Measurements from ENCODE around the gene ZC3H7B.

GRCh38 chr22:41280854-41281253 lies 20.5 kb upstream of the ZC3H7B start:
- TF ChIP-seq, protein P1, sequence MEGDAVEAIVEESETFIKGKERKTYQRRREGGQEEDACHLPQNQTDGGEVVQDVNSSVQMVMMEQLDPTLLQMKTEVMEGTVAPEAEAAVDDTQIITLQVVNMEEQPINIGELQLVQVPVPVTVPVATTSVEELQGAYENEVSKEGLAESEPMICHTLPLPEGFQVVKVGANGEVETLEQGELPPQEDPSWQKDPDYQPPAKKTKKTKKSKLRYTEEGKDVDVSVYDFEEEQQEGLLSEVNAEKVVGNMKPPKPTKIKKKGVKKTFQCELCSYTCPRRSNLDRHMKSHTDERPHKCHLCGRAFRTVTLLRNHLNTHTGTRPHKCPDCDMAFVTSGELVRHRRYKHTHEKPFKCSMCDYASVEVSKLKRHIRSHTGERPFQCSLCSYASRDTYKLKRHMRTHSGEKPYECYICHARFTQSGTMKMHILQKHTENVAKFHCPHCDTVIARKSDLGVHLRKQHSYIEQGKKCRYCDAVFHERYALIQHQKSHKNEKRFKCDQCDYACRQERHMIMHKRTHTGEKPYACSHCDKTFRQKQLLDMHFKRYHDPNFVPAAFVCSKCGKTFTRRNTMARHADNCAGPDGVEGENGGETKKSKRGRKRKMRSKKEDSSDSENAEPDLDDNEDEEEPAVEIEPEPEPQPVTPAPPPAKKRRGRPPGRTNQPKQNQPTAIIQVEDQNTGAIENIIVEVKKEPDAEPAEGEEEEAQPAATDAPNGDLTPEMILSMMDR (IDR thresholded peaks at IDR 0.05; ENCODE audit: low read depth, low read length), result no peak
- TF ChIP-seq MYC (IDR thresholded peaks at IDR 0.05; ENCODE audit: low read depth, low read length) (no peak), POLR2A (IDR thresholded peaks at IDR 0.05; ENCODE audit: extremely low read depth, insufficient read length) (no peak)
- TF ChIP-seq, protein P2, sequence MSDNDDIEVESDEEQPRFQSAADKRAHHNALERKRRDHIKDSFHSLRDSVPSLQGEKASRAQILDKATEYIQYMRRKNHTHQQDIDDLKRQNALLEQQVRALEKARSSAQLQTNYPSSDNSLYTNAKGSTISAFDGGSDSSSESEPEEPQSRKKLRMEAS (IDR thresholded peaks at IDR 0.05; ENCODE audit: low read depth, low read length), result no peak

Measured in NB4 (cell line).